Measurements from ENCODE around the gene SYP.

The SYP gene

GRCh38 chrX:49199906-49200771 lies at the start of gene SYP:
Gene SYP, minus strand, starts transcription at chrX:49200193. Its CDS starts 7 bp downstream, at chrX:49200186.
- no peak within 1 kb of the TSS for H3K27ac ChIP-seq
- no peak for TF ChIP-seq CTCF (IDR thresholded peaks at IDR 0.05; ENCODE audit: low read depth, low read length, missing control alignments)
- H3K36me3 ChIP-seq (replicated peaks), result no peaks in the 10 kb centered on the region
- in situ Hi-C loops (cut with HindIII; ENCODE audit: low pct_ligation_motif_present, low sequenced_read_pairs), result no loop called here
- peak within 1 kb of the TSS; percentile 20 for H3K4me3 ChIP-seq (ENCODE audit: low read depth, low read length)
- no peaks in the 10 kb centered on the region for H3K27me3 ChIP-seq (replicated peaks)
- peak; percentile 80 for DNase-seq

- Histone ChIP-seq H3K4me3 (ENCODE audit: low read depth, low read length) (no peak overlapping the region), H3K36me3 (replicated peaks) (no peaks in the 10 kb centered on the region), H3K27ac (no peak overlapping the region), H3K27me3 (replicated peaks) (no peaks in the 10 kb centered on the region)
- in situ Hi-C loops (cut with HindIII; ENCODE audit: low pct_ligation_motif_present, low sequenced_read_pairs), result no loop called here
- no peak for DNase-seq
- no peak for TF ChIP-seq CTCF (IDR thresholded peaks at IDR 0.05; ENCODE audit: low read depth, low read length, missing control alignments)
Measured at GRCh38 chrX:49249616-49250015, 49.6 kb upstream of the SYP start.

GRCh38 chrX:49249071-49249470 lies 49.1 kb upstream of the SYP start:
- H3K27ac ChIP-seq, result no peak overlapping the region
- no peak for DNase-seq
- no peaks in the 10 kb centered on the region for H3K27me3 ChIP-seq (replicated peaks)
- TF ChIP-seq CTCF (IDR thresholded peaks at IDR 0.05; ENCODE audit: low read depth, low read length, missing control alignments), result no peak
- H3K36me3 ChIP-seq (replicated peaks), result no peaks in the 10 kb centered on the region
- in situ Hi-C loops (cut with HindIII; ENCODE audit: low pct_ligation_motif_present, low sequenced_read_pairs), result no loop called here
- no peak overlapping the region for H3K4me3 ChIP-seq (ENCODE audit: low read depth, low read length)

- H3K27me3 ChIP-seq (replicated peaks), result no peaks in the 10 kb centered on the region
- no peak overlapping the region for H3K4me3 ChIP-seq (ENCODE audit: low read depth, low read length)
- TF ChIP-seq CTCF (IDR thresholded peaks at IDR 0.05; ENCODE audit: low read depth, low read length, missing control alignments), result no peak
- no peak for DNase-seq
- in situ Hi-C loops (cut with HindIII; ENCODE audit: low pct_ligation_motif_present, low sequenced_read_pairs), result no loop called here
- H3K27ac ChIP-seq, result no peak overlapping the region
- no peaks in the 10 kb centered on the region for H3K36me3 ChIP-seq (replicated peaks)
Measured at GRCh38 chrX:49247916-49248811, 48.2 kb upstream of the SYP start.

GRCh38 chrX:49247346-49247745 lies 47.4 kb upstream of the SYP start:
- H3K4me3 ChIP-seq (ENCODE audit: low read depth, low read length), result no peak overlapping the region
- DNase-seq, result no peak
- TF ChIP-seq CTCF (IDR thresholded peaks at IDR 0.05; ENCODE audit: low read depth, low read length, missing control alignments), result no peak
- H3K36me3 ChIP-seq (replicated peaks), result no peaks in the 10 kb centered on the region
- in situ Hi-C loops (cut with HindIII; ENCODE audit: low pct_ligation_motif_present, low sequenced_read_pairs), result no loop called here
- no peaks in the 10 kb centered on the region for H3K27me3 ChIP-seq (replicated peaks)
- H3K27ac ChIP-seq, result no peak overlapping the region

Measured in brain microvascular endothelial cell (primary cell).